ENCODE data around the gene CNTN1.

CNTN1 gene

GRCh38 chr12:40672741-40673271 lies 19.4 kb upstream of the CNTN1 start:
- no peak for TF ChIP-seq CTCF (conservative IDR thresholded peaks at IDR 0.05)
- no peak overlapping the region for H3K27ac ChIP-seq

GRCh38 chr12:40681148-40681547 lies 11.1 kb upstream of the CNTN1 start:
- no peak for TF ChIP-seq CTCF (conservative IDR thresholded peaks at IDR 0.05)

GRCh38 chr12:40684986-40685385 lies 7.3 kb upstream of the CNTN1 start:
- H3K27ac ChIP-seq: no peak overlapping the region
- no peak for TF ChIP-seq CTCF (conservative IDR thresholded peaks at IDR 0.05)

More at GRCh38 chr12:40681148-40681547, 11.1 kb upstream of the CNTN1 start:
- no peak overlapping the region for H3K27ac ChIP-seq

- H3K27ac ChIP-seq: no peak overlapping the region
Observed at GRCh38 chr12:40688085-40688725, 4.0 kb upstream of the CNTN1 start.

GRCh38 chr12:40689576-40689975 lies 2.7 kb upstream of the CNTN1 start:
- no peak overlapping the region for H3K27ac ChIP-seq
- no peak for TF ChIP-seq CTCF (conservative IDR thresholded peaks at IDR 0.05)

More at GRCh38 chr12:40688085-40688725, 4.0 kb upstream of the CNTN1 start:
- no peak for TF ChIP-seq CTCF (conservative IDR thresholded peaks at IDR 0.05)

- TF ChIP-seq CTCF (conservative IDR thresholded peaks at IDR 0.05): no peak
Observed at GRCh38 chr12:40692765-40693206, 547 bp downstream of the CNTN1 start.

GRCh38 chr12:40693207-40693821 lies 1.1 kb downstream of the CNTN1 start:
- TF ChIP-seq CTCF (conservative IDR thresholded peaks at IDR 0.05): no peak
- H3K27ac ChIP-seq: no peak overlapping the region

More at GRCh38 chr12:40692765-40693206, 547 bp downstream of the CNTN1 start:
- H3K27ac ChIP-seq: no peak overlapping the region

All from VCaP (cell line).